ENCODE measurements around the gene ATG101.
"Not testable (repeated sequence)": the region's sequence is repeated elsewhere in the genome, so short reads cannot be mapped to it uniquely, and the experiment has no call there.

The ATG101 gene

DNA sequence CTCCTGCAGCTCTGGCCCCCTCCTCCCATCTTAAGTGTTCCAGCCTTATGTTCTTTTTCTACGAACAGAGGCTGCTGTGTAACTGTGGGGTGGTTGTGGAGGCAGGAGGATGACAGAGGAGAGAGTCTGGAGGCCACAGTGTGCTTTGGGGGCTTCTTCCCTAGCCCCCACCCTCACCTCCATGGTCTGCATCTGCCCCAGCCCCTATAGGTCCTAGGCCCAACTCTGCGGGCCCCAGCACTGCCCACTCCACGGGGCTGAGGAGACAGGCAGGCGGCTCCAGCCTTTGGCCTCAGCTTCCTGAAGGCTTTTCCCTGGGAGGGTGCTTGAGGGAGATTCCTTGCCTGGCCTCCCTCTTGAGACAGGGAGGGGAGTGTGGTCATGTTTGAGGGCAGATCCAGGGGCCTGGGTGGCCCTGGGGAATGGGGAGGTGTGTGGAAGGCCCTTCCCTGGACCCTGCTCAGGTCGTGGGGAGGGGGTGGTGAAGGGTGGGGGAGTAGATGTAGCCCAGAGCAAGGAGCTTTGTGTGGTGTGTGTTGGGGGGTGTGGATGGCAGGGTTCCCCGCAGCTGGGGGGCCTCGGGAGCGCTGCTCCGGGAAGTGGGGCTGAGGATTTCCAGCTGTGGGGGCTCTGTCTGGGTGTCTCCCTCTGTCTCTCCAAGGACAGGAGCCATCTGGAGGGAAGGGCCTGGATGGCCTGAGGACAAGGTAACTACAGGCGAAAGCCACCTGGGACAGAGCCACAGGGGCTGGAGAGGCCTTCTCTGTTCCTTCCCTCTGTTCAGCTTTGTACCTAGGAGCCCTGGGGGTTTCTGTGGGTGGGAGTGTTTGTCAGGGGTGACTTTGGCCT, 10.8 kb downstream of the ATG101 start:
- no peak for DNase-seq

DNA sequence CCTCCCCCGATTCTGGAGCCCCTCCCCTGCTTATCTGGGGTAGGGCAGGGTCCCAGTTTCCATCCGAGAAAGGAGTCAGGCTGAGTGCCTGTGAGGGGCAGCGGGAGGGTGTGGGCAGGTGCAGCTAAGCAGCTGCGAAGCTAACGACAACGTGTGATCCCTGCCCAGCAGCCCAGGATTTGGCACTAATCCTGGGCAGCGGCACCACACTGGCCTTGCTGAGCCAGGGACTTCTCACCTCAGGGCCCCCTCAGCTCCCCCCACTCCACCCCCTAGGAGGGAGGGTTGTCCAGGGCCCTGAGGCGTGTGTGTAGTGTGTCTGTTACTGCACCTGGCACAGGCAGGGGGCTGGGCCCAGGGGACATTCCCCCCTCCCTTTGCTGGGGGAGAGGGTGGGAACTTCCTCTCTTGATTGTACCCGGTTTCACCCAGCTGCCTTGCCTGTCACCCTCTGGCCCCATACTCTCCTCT, 11.5 kb downstream of the ATG101 start:
- DNase-seq, result no peak

DNA sequence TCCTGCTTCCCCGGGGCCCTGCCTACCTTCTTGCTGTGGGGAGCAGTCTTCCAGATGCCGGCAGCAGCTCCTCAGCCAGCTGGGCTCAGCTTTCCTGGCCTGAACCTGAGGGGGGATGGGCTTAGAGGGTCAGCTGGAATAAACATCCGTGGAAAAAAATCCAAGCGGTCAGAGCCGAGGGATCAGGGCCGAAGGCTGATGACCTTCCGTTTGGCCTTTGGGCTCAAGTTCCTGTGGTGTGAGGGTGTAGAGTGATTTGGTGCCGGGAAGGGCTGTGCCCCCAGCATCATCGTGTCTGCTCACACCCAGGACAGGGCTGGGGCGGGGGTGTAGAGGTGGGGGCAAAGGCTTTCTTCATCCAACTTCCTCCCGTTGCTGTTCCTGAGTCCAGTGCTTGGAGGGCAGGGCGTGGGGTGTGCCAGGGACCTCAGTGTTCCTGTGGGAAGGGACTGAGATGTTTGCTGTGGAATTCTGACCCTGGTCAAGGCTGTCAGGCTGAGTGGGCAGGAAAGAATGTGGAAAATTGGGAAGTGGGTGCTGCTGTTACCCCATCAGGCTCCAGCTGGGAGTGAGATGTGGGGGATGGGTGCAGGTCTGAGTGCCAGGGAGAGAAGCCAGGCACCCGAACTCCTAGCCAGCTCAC, 12.4 kb downstream of the ATG101 start:
- no peak for DNase-seq

DNA sequence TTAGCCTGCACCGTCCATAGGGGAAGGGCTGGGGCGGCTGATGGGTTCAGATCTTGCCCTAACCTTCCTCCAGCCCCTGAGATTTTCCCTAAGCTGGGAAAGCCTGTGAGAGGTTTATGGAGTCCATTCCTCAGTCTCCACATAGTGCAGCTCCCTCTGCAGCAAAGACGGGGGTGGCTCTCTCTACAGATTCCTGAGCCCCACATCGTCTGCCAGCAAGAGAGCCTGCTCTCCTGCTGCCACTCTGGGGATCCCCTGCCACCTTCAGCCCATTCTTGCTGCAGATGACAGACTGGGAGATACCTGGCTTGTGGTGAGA, 12.8 kb downstream of the ATG101 start:
- DNase-seq, result no peak

DNA sequence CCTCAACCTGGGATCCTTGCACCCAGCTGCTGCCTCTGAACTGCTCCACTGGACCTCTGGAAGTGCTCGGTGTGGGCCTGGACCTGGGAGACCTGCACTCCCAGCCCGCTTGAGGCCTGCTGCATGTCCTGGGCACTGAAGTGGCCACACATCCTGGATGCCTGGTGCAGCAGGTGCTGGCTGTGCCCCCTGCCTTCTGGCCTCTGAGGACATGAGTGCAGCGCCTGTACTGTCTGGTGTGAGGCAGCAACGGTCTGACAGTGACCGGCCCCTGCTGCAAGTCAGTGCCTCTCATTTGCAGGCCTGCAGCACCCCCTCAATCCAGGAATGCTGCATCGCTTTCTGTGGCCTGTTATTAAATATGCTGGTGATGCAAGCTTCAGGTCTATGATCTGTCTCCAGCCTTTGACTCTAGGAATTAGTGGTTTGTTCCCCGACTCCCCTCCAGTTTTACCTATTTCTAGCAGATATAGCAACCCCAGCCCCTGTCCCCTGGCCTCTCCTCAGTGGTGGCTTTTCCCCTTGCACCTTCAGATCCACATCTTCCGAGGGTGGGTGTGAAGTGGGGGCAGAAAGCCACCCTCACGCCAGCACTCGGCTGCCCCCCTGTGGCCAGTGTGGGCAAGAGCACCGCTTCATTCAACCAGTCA, 13.3 kb downstream of the ATG101 start:
- DNase-seq, result peak; percentile 66

DNA sequence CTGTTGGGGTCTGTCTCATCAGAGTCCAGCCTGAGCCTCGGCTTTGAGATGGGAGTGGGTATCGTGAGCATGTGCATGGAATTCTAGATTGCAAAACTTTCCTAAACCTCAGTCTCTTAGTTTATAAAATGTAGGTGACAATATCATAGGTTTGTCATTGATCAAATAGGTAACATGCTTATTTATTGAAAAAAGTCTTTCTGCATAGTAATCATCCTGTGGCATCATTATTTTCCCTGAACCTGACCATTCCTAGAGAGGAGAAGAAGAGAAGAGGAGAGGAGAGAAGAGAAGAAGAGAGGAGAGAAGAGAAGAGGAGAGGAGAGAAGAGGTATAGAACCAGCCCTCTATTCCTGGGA, 13.8 kb downstream of the ATG101 start:
- DNase-seq, result no peak

DNA sequence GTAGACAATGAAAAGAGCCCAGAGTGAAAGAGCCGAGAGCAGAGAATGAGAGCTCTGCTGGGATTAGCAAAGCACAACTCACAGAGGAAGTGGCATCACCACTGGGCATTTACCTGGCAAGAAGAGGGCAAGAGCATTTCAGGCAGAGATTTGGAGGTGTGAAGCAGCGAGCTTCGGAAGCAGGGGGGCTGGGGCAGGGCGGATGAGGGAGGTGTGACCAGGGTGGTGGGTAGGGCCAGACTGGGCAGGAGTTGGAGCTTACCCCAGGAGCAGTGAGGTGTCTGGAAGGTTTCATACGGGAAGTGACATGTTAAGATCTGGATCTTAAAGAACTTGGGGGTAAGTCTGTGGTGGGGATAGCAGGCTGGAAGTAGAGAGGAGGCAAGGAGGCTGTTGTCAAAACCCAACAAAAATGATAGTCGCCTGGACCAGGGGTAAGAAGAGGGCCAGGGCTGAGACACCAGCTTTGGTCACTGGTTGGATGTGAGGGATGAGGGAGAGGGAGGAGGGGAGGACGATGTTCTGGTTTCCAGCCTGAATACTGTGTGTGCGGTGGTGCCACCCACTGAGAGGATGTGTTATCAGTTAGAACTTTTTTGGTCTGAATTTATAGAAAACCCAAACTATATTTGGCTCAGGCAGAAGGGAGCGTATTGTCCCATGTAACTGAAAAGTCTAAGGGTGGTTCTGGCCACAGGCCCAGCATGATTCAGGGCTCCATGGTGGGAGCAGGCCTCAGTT, 14.9 kb downstream of the ATG101 start:
- no peak for DNase-seq

DNA sequence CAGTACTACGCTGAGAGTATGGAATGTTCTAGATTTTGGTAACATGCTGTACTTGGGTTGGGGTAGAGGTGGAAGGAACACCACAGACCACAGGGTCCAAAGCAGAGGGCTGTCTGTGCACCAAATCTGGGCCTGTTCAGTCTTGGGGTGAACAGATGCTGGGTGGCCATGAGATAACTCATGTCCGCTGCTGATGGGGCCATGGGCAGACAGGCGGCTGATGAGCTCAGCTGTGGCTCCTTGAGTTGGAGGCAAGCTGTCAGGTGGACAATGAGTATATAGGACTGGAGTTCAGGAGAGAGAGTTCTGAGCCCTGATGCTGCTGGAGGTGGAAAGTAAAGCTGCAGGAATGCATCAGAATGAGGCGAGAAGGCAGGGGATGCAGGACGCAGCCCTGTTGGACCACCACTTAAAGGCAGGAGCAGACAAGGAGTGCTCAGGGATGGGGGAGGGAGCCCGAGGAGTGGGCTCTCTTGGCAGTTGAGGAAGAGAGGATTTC, 16.0 kb downstream of the ATG101 start:
- no peak for DNase-seq

DNA sequence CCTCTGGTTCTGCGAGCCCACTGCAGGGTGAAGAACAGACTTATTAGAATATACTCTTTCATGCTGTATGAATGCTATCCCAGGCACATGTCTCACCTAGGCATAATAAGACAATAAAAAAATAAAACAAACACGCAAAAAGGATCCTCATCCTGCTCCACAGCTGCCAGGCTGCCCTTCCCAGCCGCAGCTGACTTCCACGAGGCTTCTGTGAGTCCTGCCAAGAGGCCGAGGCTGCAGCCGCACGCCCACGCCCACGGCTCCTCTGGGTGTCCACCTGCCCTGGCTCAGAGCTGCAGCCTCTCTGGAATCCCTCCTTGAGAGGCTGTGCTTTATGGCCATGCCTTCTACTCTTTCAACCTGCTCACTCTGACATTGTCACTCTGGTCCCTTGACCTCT, 16.6 kb downstream of the ATG101 start:
- DNase-seq, result no peak

DNA sequence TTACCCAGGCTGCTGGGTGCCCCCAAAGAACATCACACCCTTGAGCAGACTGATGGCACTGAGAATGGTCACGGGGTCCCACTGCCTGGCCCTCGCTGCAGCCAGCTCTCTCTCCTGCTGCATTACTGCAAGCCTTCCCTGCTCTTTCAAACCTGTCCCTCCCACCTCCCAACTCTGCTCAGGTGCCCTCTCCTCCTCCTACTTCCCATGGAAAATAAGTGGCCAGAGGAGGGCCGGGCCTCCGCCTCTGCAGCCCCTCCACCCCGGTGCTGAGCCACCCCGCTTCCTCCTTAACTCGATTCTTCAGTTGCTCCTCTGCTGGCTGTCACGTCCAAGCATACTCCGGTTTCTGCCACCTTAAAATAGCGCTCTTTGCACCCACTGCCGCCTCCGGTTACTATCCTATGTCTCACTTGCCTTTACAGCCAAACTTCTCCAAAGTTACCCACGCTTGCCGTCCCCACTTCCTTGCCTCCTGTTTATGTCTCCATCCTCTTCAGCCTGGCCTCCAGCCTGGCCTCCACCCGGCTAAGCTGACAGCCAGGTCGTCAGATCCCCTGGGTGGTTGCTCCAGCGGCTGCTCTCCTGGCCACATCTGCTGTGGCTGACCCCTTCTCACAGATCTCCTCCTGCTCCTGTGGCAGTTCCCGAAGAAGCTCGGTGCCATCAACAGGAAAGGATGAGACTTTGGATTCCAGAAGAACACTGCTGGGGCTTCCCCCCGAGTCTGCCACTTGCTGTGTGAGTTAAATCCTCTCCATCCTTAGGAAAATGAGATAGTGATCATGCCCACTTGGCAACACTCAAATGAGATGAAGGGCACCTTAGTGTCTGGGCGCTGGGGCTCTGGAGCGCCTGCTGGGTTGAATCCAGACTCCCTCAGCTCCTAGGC, 17.4 kb downstream of the ATG101 start:
- no peak for DNase-seq

DNA sequence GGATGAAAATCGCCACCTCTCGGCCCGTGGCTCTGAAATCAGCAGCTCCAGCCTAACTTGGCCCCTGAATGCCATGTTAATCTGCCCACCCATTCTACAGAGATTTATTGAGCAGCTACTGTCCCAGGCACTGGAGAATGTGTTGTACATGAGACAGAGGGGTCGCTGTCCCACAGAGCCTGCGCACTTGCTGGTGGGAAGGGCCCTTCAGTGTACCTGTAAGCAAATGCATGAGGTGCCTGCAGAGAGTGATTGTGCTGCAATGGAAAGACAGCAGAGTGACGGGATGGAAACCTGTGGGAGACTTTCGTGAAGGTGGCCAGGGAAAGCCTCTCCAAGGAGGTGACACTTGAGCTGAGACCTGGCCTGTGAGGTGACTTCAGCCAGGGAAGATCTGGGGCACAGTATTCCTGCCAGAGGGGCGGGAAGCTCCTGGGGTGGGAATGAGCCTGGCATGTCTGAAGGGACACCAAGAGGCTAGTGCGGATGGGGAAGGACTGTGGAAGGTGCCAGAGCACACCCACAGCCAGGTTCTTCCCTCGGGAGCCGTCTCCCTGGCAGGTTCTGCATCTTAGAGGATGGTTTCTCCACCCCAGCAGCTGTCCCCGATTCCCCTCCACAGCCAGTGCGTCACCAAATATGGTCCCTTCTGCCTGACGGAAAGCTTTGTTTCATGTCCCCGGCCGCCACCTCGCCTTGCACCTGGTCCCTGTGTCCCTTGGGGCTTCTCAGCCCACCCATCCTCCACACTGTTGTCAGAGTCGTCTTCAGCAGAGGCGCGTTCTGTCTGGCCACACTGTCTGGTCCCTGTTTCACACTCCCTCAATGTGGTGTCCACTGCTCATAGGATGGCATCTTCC, 18.4 kb downstream of the ATG101 start:
- no peak for DNase-seq

DNA sequence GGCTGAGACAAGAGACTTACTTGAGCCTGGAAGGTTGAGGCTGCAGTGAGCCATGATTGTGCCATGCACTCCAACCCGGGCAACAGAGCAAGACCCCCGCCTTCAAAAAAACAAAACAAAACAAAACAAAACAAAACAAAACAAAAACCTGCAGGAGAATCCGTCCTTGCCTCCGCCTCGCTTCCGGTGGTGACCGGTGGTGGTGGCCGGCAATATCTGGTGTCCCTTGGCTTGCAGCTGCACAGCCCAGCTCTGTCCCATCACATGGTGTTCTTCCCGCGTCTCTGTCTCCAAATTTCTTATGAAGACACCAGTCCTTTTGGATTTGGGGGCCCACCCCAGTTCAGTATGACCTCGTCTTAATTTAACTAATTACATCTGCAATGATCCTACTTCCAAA, 19.7 kb downstream of the ATG101 start:
- DNase-seq, result no peak

DNA sequence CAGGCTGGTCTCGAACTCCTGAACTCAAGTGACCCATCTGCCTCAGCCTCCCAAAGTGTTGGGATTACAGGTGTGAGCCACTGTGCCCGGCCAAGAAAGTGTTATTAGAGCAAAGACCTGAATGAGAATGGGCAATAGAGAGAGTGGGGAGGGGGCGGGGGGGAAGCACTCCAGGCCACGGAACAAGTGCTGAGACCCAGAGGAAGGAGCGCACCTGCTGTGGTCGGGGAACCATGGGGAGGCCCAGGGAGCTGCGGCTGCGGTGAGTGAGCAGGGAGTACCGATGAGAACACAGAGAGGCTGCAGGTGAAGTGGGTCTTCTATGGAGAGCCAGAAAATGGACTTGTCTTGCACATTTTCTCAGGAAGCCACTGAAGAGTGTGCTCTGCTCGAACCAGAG, 20.5 kb downstream of the ATG101 start:
- no peak for DNase-seq

DNA sequence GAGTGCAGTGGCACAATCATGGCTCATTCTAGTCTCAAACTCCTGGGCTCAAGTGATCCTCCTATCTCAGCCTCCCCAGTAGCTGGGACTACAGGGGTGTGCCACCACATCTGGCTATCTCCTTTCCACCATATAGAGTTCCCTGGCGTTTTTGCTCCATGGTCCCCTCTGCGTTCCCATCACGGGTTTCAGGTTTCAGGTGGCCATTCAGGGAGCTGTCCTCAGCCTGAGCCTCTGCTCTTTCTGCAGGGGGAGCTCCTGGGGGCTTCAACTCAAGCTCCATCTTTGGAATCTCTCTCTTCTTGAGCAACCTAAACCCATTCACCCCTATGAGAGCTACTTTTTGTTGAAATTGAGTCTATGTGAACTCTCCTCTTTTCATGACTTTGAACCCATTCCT, 21.3 kb downstream of the ATG101 start:
- no peak for DNase-seq

DNA sequence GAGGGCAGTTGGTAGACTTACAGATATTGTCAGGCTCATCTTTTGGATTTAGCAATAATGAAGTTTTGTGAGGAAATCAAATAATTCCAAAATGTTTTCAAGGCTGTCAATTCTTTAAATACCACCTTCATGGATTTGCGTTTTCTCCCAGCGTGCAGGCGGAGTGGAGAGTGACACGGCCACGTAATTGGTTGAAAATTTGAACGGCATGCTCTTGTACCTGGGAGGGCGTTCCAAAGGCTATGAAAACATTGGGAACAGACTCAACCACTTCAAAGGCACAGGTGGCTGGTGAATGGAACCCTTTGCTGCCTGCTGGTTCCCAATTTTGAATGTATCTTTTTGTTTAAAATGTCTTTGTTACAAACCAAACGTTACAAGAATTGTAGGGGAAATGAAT, 22.1 kb downstream of the ATG101 start:
- DNase-seq, result no peak

DNA sequence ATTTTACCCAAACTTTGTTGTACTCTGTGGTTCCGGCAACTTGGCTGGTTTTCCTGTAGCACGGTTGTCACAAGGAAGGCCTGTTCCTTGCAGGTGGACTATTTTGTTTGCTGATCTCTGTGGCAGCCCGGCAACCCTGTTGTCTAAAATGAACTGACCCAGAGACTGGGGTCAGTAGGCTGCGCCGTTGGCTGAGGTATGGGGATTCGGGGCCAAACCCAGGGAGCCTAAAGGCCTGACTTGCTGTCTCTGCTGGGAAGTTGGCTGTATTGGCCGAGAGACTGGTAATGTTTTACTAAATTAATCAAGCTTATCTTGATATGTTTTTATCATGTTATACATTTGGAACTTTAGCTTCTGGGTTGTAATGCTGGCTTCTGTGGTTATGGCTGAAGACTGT, 23.6 kb downstream of the ATG101 start:
- DNase-seq, result no peak

DNA sequence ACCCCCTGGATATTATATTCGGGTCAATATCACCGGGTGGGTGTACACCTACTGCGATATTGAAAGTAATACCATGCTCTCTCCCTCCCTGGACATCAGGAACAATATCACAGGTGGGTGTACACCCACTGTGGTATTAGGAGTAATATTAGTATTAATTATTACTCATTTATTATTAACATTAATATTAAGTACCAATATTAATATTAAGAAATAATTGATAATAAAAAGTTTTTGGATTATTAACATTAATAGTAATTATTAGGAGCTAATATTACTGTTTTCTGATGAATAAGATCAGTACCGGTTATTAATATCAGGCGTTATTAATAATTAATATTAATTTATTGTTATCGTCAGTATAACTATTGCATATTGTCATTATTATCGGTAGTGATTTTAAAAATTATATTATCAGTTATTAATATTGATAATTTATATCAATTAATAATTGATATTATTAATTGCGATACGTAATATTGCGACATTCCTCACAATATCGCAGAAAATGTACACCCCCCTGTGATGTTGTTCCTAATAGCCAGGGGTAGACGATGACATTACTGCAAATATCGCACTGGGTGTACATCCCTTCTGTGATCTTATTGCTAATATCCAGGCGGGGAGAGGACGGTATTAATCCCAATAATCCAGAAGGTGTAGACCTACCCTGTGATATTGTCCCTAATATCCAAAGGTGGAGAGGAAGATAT, 26.7 kb downstream of the ATG101 start:
- DNase-seq, result no peak

DNA sequence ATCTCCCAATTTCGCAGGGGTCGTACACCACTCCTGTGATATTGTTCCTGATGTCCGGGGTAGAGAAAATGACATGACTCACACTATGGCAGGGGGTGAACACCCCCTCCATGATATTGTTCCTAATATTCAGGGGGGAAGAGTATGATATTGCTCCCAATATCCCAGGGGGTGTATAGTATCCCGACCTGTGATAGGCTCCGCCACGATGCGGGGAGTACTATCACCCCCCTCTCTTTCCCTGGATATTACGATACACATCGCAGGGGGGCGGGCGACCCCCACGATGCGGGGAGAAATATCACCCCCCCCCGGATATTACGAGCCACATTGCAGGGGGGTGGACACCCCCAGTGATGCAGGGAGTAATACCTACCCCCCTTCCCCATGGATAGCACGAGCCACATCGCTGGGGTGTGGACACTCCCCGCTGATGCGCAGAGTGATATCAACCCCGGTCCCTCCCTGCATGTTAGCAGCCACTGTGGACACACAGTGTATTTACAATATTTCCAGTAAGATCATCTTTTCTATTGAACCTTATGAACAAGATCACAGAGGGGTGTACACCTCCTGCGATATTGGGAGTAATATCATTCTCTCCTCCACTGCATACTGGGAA, 27.4 kb downstream of the ATG101 start:
- no peak for DNase-seq

DNA sequence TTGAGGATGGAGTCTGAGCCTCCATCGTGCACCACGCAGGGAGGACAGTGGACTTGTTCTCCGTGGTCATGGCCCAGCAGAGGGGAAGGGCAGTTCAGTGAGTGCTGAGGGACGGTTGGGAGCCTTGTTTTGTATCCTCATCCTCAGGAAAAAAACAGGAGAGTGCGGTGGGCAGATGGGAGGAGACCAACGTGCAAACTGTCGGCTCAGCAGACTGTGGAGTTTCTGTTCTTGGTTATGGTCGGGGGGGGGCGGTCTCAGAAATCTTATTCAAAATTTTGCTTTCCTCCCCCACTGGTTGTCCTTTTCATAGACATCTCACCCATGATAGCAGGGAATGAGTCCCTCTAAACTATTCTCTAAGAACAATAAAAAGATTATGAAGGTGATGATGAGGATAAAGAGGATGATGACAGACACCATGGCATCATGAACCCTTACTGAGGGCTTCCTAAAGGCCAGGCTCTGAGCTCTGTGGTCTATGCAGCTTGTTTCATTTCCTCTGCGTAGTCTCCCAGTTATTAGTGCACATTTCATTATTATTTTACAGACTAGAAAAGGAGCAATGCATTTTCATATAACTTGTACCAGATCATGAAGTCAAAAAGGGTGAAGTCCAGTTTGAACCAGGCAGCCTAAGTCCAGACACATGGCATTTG, 34.8 kb downstream of the ATG101 start:
- not testable (repeated sequence) for DNase-seq

All from activated CD4-positive, alpha-beta T cell treated with anti-CD3 and anti-CD28 coated beads, Interleukin-2, amount 50 U/mL, for 16 hours (primary cell).